RKO (cell line): ENCODE results near the gene ATF3.

Experiments used
- DNase-seq: peaks from one replicate; pipeline ENCODE4 v3.0.0-alpha.2; 2016; ENCODE audit warnings: low spot score

Gene ATF3

DNA sequence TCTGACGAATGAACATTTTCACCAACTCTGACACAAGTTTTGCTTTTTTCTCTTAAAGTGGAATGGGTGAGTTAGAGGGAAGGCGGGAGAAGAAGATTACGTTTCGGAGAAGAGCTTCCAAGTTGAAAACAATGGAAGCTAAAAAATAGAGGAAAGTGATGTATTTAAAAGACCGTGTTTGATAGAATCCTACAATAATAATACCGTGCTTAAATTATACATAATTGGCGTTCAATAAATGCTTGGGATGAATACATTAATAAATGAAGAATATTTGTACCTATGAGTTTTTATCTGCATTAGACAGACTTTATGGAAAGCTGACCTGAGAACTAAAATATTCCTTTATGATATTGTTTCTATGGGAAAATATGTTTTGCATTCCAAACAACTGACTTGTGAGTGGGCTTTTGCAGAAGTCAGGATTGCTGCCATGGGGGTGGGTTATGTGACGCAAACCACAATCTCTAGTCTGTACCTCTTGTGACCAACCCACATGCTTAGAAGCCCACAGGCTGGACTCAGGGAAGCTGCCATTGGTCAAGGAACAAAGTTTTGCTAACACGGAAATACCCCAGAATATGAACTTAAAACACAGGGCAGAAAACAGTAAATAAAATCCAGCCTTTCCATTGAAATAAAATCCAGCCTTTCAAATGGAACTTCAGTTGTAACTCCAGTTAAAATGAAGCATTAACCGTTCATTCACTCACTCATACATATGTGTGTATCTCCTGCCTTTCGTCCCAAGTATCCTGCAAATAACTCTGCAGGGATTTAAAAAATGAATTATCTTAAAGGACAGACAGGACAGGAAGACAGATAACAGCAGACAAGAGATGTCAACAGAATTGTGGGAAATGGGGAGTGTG is 21.3 kb upstream of the ATF3 start:
- DNase-seq: no peak

DNA sequence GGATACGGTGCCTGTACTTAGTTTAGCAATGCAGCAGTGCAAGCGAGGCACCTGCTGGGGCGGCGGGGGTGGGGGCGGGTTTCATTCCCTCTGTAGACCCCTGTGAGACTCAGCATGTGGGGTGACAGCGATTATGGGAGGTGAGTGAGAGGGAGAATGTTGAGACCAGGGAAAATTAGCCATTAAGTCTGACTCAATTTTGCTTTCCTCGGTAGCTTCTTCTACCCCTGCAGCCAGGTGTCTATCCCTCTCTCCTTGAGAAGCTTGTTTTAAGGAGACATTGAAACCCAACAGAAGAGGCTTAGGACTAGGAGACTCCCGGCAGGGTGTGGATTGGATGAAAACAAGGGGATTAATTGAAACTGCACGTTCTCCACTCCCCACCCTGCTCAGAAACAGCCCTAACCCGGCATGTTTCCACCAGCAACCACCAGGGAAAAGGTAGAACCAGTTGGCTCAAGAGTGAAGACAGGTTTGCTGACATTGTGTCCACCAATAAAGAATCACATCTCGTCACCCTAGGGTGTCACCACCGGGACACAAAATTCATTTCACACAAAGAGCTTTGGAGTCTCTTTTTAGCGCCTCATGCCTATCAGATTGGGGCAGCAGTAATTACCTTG is 20.6 kb upstream of the ATF3 start:
- DNase-seq: no peak

DNA sequence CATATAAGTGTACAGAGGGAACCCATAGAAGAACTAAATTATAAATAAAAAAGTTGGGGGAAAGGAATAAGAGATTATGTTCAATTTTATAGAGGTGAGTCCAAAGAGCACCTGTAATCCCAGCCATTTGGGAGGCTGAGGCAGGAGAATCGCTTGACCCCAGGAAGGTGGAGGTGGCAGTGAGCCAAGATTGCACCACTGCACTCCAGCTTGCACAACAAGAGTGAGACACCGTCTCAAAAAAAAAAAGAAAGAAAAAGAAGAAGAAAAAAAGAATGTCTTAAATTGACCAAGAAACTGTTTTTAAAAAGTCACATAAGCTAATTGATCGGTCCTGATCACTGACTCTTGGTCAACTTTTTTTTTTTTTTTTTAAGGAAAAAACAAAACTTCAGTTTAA is 19.1 kb upstream of the ATF3 start:
- no peak for DNase-seq

DNA sequence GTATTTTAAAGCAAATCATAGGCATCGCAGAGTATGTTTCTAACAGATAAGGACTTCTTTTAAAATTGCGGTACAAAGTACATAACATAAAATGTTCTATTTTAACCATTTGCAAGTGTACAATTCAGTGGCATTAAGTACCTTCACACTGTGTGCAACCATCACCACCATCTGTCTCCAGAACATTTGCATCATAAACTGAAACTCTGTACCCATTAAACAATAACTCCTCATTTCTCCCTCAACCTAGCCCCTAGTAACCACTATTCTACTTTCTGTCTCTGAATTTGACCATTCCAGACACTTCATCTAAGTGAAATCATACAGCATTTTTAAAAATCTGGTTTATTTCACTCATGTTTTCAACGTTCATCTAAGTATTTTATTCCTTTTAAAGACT is 16.6 kb upstream of the ATF3 start:
- no peak for DNase-seq

DNA sequence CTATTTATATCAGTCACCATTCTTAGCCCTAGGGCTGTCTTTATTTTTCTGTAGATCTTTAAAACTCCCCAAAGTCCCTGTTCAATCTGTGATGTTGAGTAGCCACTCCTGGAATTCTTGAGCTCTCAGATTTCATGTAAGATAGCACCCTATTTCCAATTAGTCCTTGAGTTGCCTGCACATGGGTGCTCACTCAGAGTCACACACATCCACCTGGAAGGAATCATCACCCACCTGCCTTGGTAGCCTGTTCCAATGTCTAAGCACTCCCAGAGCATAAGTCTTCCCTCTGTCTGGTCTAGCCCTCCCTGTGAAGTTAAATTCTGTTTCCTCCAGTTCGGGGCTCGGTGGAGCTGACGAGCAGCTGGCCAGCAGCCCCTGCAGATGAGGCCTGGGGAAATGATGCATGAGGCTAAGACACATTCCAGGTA is 14.7 kb upstream of the ATF3 start:
- no peak for DNase-seq

DNA sequence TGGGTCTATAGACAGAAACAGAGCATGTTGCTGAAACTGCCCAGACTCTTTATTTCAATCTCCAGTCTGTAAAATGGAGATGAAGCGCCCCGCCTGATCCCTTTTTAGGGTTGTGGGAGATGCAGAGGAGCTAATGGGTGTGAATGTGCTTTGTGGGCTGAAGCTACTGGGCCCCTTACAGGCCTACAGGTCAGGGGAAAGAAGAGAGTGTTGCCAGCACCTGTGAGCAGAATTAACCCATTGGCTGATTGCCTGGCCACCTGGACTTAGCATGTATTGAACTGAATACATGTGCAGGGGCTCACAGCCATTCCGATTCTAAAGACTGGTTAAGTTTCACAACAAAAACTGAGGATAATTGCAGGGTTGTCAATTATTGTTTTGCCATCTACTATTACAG is 13.9 kb upstream of the ATF3 start:
- no peak for DNase-seq

DNA sequence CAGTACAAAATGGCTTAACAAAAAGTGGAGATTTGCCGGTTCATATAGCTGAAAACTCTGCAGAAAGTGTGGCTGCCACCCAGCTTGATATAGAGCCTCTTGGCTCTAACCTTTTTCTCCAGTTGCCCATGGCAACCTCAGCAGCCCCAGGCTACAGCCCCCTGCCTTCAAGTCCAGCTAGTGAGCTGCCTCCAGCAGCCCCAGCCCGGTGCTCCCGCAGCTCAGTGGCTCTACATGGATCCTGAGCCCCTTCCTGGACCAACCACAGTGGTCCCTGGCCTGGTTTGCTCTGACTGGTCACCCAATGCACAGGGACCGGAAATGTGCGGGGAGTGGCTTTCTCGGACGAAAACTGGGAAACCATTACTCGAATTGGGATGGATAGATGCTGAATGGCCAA is 13.3 kb upstream of the ATF3 start:
- DNase-seq: no peak

DNA sequence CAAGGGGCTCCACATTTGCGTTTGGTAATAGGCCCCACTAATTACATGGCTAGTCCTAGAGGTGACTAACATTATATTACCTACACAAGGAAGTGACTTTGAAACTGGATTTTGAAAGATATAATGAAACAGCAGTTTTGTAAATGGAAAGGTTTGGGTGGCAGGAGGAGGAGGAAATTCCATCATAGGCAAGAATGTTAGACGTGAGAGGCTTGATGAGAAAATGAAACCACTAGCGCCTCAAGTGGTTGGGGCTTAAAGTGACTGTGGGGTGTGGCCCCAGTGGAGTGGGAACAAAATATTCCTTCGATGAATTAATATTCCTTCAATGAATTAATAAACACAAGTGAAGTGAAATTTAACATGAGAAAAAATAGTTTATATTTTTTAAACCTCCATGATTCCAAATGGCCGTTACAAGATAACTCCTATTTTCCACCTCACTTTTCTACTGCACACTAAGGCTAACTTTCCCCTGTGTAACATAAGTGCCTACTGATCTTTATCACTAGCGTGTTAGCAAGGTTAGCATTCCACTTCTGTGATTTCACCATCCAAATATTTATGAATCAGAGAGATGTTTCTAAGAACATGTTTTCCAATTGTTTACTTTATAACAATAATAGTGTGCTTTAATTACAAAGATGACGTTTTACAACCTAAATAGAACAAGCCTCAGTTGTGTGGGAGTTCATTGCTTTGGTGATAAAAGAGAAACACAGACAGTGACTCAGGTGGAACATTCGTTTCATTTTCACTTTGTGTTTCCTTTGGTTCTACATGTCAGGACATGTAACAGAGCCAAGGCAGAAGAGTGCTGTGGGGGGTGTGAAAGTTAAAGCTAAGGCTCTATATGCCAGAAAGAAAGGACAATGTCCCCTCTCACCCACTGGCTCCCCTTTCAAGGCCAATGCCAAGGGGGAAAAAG is 12.5 kb upstream of the ATF3 start:
- DNase-seq: peak; percentile 89

DNA sequence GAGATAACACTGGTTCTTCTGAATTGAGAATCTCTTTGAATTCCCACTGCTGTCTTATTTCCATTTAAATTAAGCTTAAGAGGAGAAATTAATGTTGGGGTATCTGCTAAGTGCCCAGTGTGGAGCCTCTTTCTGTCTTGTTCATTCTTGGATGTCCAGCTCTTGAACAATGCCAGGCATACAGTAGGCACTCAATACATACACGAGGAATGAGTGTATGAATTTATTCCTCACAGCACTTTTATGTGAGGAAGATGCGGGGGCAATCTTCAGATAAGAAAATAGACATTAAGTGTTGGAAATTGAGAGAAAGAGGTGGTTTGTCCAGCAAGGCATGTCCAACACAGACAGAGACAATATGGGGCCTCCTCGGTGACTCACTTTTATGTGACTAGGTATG is 11.8 kb upstream of the ATF3 start:
- DNase-seq: no peak

DNA sequence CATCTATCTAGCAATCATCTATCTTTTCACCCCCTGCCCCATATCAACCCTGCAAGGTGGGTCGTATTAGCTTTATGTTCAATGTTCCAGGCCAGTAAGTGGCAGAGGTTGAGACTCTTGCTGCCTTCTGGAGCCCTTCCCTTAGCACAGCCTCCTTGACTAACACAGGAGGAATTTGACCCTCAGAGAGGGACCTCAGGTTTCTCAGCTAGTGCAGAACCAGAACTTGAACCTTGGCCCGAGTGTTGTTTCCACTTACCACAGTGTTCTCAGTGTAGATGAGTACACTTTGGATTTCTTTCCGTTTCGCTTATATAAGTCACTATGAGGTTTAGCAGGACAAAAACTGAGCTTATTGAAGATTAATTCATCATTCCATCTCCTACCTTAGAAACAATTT is 11.1 kb upstream of the ATF3 start:
- no peak for DNase-seq

DNA sequence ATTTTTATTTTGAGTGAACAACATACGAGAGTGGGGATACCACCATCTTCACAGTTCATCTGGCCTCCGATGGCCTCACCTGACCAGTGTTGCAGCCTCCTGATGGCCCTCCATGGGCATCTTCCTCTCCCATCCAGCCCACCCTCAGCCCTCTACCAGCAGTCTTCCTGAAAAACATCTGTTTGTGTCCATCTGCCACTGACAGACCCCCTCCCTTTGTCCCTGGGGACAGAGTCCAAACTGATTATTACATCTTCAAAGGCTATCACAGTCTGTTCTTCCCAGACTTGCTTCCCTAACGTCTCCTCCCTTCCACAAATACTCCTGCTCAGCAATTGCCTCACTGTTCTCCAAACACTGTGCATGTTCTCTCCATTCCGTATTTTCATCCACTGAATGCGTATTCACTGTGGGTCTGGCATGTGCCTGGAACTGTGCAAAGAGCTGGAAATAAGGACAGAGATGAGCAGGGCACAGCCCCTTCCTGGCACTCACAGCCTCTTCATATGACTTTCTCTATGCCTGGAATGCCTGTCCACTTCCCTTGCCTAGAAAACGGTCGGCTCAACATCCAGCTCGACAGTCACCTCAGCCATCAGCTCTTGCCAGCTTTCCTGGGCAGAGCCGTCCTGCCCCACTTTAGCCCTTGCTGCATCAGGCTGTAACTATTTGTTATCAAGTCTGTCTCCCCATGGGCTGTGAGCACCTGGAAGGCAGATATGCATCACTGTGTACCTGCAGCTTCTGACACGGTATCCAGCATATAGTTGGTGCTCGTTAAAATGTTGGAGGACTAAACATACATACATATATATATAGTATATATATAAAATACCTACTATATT is 8.3 kb upstream of the ATF3 start:
- DNase-seq: no peak

DNA sequence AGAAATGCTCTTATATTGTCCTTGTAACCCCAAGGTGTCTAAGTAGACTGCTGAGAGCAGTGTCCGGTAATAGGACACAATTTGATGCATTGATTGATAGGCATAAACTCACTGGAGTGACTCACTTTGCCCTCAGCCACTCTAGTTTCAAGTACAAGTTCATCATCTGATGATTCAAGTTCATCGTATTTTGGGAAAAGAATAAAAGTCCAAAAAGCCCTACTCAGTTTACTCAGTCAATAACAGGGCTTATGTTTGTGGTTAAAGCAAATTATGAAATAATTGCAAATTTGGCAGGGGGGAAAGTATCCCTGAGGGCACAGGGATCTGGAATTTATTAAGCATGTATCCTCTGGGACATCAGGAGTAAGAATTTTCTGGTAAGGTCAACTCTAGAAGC is 7.6 kb upstream of the ATF3 start:
- DNase-seq: peak; percentile 39

DNA sequence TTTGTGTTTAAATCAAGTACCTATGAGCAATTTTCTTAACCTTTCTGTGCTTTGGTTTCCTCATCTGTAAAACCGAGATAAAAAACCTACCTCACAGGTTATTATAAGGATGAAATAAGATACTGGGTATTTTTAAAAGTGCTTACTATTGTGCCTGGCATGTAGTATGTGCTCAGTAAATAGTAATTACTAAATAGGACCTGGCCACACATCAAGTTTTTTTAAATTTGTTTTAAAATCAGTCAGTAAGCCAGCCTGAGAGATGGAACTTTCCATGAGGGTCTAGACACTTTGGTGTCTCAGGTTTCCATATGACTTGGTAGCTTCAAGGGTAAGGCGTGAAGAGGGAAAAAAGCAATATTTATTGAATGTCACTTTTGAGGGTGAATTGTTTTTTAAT is 7.0 kb upstream of the ATF3 start:
- DNase-seq: no peak

DNA sequence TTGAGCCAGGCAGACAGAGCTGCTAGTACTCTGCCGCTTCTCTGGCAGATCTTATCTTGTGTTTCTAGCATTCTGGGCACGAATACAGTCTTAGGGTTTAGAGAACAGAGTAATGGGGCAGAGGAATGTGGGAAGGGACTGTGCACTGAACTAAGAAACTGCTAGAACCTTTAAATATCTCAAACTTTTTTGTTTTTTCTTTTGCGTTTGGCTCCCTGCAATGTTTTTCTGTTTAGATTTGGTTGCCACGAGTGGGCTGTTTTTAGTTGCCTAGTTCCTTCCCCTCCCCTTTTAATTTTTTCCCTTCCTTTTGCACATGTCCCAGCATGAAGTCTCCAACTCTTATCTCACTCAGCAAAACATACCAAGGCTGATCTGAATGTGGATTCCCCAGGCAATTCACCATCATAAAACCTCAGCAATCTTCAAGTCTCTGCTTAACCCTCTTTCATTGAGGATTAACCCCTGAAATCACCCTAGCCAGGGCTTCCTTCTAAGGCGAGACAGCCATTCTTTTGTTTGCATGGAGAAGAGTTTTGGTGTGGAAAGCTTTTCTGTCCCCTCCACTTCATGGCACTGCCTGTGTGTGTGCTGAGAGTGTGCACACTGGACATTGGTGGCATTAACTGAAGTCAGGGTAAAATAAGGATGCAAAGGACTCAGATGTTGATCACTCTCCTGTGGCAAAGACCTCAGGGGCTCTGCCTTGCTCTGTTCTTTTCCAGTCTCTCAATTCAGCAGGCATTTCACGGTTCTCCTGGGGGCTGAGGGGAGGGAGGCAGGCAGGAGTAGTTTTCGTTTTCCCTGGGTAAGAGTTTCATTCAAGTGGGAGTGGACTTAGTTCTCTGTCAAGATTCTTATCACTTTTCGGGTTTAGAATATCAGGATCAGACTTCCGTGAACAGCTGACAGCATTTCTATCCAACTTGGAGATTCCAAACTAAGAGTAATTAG is 2.8 kb upstream of the ATF3 start:
- no peak for DNase-seq

DNA sequence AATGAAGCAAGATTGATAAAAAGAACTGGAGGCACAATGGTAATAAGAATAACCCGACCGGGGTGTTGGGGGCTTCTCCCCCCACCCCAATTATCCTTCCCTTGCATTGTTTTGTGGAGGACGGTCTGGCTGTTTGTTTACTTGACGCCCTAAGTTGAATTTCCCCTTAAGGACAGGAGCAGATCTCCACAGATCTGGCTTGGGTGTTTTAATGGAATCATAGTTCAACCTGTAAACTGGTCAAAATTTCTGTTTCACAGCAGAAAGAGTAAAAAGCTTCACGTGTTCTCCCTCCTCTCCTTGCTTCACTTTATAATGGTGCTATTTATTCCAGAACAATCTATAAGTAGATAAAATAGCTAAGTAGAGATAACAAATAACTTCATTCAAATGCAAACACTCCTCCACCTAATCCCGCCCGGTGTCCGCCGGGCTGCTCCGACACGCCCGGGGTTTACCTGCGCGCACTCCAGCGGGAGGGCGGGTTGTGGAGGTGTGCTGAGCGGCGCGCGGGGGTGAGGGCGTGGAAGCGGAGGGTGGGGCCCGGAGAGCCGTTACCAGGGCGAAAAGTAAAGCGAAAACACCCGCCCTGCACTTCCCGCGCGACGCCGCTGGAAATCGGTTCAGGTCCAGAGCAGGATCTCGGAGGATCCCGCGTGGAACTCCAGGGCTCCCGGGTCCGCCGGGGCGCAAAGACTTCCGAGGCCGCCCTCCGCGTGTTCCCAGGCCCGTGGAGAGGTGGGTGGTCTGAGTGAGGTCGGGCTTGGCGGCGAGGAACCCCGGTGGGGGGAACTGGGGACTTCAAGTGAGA is 2.0 kb upstream of the ATF3 start:
- DNase-seq: no peak

DNA sequence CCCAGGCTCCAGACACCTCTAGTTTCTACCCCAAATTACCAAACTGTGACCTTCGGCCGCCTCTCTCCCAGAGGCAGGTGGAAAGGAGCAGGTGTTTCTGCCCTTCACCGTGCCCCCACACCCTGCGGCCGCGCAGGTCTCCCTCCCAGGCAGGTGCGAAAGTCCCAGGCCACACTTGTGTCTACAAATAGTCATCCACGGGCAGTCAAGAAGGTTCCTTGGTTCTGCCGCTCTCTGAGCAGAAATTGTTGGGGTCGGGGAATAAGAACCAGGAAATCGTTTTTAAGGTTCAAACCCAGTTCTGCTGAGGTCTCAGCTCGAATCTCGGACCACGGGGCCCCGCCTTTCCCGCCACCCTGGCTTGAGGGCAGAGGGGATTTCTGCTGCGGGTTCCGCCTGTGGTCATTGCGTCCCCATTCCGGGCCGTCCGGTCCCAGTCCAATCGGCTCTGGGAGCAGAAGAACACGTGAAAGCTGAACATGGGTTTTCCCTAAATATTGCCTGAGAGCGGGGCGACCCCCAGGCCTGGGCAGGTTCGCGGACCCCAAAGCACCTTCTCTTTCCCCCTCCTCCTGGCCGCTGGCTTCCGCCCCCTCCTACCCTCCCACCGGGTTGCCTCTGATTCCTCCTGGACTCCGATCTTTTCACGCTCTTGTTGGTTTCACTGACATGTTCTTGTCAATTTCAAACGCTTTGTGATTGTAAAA is 1.2 kb upstream of the ATF3 start:
- no peak for DNase-seq

DNA sequence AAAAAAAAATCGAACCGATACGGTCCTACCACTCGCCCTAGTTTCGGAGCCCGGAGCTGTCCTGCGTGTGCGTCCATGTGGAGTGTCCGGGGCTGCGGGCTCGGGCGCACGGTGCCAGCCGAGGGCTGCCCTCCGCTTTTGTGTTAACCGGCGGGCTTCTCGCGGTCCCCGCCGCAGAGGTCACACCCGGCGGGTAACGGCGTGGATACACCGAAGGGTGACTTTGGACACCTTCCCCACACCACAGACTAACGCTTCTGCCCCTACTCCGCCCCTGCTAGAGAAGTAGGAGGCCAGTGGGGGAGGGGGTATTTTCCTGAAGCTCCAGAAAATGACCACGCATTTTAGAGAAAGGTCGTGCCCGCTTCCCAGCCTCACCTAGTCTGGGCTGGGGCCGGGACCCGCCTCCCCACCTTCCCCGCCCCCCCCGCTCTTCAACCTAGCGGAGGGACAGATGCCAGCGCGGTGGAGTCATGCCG is 609 bp upstream of the ATF3 start:
- DNase-seq: peak; percentile 9

DNA sequence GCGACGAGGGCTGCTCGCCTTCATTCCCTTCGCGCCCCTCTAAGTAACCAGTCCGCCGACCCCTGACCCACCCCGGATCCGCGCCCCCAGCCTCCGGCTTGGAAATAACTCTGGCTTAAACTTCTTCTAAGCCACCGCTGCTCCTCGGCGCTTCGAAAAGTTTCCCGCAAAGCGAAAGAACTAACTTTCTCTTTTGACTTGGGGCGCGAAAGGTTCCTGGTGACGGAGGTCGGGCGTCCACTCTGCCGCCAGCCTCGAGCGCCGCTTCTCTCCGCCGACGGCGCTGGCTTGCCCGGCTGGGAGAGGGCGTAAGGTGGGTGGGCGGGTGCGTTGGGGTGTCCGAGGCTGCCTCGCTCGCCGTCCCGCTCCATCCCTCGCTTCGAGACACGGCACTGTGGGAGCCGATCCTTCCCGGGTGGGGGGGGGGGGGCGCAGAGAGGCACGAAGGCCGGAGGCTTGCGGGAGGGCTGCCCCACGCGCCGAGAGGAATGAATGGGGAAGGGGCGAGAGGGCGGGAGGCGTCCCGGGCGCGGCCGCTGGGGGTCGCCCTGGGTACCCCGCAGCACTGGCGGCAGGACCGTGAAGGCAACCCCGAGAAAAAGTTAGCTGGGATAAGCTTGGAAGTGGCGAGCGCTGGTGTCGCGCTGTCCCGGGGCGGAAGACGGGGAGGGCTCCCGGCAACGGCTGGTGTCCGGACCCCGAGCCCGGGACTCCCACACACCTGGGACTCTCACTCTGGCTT is 569 bp downstream of the ATF3 start:
- peak; percentile 46 for DNase-seq
